Measurements from ENCODE around the gene GREM2. TPM values are rescaled to one million over a fixed set of nuclear protein-coding genes. Genes with fewer than 3 reads are reported as not detected.

GREM2 gene
- polyA plus RNA-seq, 1 donor from 2014 or later = 0.85 TPM

GRCh38 chr1:240618946-240619345 is 7.0 kb upstream of the GREM2 start:
- H3K4me3 ChIP-seq (ENCODE audit: low read length) = no peak overlapping the region
- H3K9me3 ChIP-seq (ENCODE audit: low read length) = no peaks in the 10 kb centered on the region

GRCh38 chr1:240616018-240616417 is 4.1 kb upstream of the GREM2 start:
- Histone ChIP-seq H3K4me2 (ENCODE audit: low read length) (no peak overlapping the region), H3K9ac (ENCODE audit: low read length) (no peak overlapping the region), H3F3A (ENCODE audit: insufficient read depth, low read length, poor library complexity, severe bottlenecking) (no peaks in the 10 kb centered on the region), H3K9me2 (ENCODE audit: insufficient read depth, low read length) (no peaks in the 10 kb centered on the region), H3K79me2 (replicated peaks; ENCODE audit: insufficient read depth, low read length) (no peaks in the 10 kb centered on the region), H3K4me3 (ENCODE audit: low read length) (no peak overlapping the region), H3K9me3 (ENCODE audit: low read length) (no peaks in the 10 kb centered on the region), H3K36me3 (ENCODE audit: insufficient read depth, low read length) (no peaks in the 10 kb centered on the region), H3K27me3 (ENCODE audit: insufficient read depth, low read depth, low read length) (no peaks in the 10 kb centered on the region), H2AFZ (ENCODE audit: low read depth, low read length) (no peak overlapping the region), H3K27ac (ENCODE audit: low read length) (no peak overlapping the region), H4K20me1 (ENCODE audit: insufficient read depth) (no peaks in the 10 kb centered on the region)
- TF ChIP-seq EZH2 (IDR thresholded peaks at IDR 0.05; ENCODE audit: borderline replicate concordance, insufficient read depth, low read length, poor library complexity, severe bottlenecking) = no peak
- TF ChIP-seq REST (IDR thresholded peaks at IDR 0.05; ENCODE audit: borderline replicate concordance) = no peak
- TF ChIP-seq EP300 (conservative IDR thresholded peaks at IDR 0.05; ENCODE audit: poor library complexity, severe bottlenecking) = no peak

More at GRCh38 chr1:240618946-240619345, 7.0 kb upstream of the GREM2 start:
- H3K36me3 ChIP-seq (ENCODE audit: insufficient read depth, low read length) = no peaks in the 10 kb centered on the region
- no peaks in the 10 kb centered on the region for H3K27me3 ChIP-seq (ENCODE audit: insufficient read depth, low read depth, low read length)
- no peaks in the 10 kb centered on the region for H3K9me2 ChIP-seq (ENCODE audit: insufficient read depth, low read length)
- H3F3A ChIP-seq (ENCODE audit: insufficient read depth, low read length, poor library complexity, severe bottlenecking) = no peaks in the 10 kb centered on the region
- H4K20me1 ChIP-seq (ENCODE audit: insufficient read depth) = no peaks in the 10 kb centered on the region
- no peaks in the 10 kb centered on the region for H3K79me2 ChIP-seq (replicated peaks; ENCODE audit: insufficient read depth, low read length)
- no peak overlapping the region for H3K27ac ChIP-seq (ENCODE audit: low read length)
- H3K9ac ChIP-seq (ENCODE audit: low read length) = no peak overlapping the region
- no peak overlapping the region for H2AFZ ChIP-seq (ENCODE audit: low read depth, low read length)
- H3K4me2 ChIP-seq (ENCODE audit: low read length) = no peak overlapping the region
- TF ChIP-seq TAF1 (IDR thresholded peaks at IDR 0.05; ENCODE audit: low read depth) (no peak), POLR2AphosphoS5 (IDR thresholded peaks at IDR 0.05) (no peak), CTCF (IDR thresholded peaks at IDR 0.05; ENCODE audit: poor library complexity, severe bottlenecking) (no peak), EP300 (conservative IDR thresholded peaks at IDR 0.05; ENCODE audit: poor library complexity, severe bottlenecking) (no peak), MXI1 (conservative IDR thresholded peaks at IDR 0.05; ENCODE audit: poor library complexity, severe bottlenecking) (no peak), REST (IDR thresholded peaks at IDR 0.05; ENCODE audit: borderline replicate concordance) (no peak), RAD21 (conservative IDR thresholded peaks at IDR 0.05) (no peak), SMC3 (conservative IDR thresholded peaks at IDR 0.05; ENCODE audit: poor library complexity) (no peak), EZH2 (IDR thresholded peaks at IDR 0.05; ENCODE audit: borderline replicate concordance, insufficient read depth, low read length, poor library complexity, severe bottlenecking) (no peak)
